Measurements from ENCODE around the gene SLC35E4.

The SLC35E4 gene

GRCh38 chr22:30695351-30695851, 59.8 kb downstream of the SLC35E4 start:
- Histone ChIP-seq H4K20me1 (ENCODE audit: insufficient read depth, low read length) (no peaks in the 10 kb centered on the region), H3K27ac (ENCODE audit: low read length) (no peak overlapping the region), H3K4me1 (ENCODE audit: low read length) (no peaks in the 10 kb centered on the region), H3K9ac (ENCODE audit: low read length) (no peak overlapping the region), H3K27me3 (ENCODE audit: low read depth, low read length) (peaks cover 32% of the 10 kb centered on the region), H3K4me2 (ENCODE audit: low read length) (no peak overlapping the region), H3K79me2 (ENCODE audit: low read length) (no peaks in the 10 kb centered on the region), H3K9me3 (ENCODE audit: insufficient read depth, low read length) (no peaks in the 10 kb centered on the region), H3K4me3 (ENCODE audit: low read length) (no peak overlapping the region), H2AFZ (ENCODE audit: low read depth, low read length) (no peak overlapping the region), H3K36me3 (replicated peaks; ENCODE audit: low read depth, low read length) (no peaks in the 10 kb centered on the region)
- TF ChIP-seq, protein P1, sequence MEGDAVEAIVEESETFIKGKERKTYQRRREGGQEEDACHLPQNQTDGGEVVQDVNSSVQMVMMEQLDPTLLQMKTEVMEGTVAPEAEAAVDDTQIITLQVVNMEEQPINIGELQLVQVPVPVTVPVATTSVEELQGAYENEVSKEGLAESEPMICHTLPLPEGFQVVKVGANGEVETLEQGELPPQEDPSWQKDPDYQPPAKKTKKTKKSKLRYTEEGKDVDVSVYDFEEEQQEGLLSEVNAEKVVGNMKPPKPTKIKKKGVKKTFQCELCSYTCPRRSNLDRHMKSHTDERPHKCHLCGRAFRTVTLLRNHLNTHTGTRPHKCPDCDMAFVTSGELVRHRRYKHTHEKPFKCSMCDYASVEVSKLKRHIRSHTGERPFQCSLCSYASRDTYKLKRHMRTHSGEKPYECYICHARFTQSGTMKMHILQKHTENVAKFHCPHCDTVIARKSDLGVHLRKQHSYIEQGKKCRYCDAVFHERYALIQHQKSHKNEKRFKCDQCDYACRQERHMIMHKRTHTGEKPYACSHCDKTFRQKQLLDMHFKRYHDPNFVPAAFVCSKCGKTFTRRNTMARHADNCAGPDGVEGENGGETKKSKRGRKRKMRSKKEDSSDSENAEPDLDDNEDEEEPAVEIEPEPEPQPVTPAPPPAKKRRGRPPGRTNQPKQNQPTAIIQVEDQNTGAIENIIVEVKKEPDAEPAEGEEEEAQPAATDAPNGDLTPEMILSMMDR (IDR thresholded peaks at IDR 0.05; ENCODE audit: low read depth, low read length) = no peak
- no peak for TF ChIP-seq EZH2phosphoT487 (IDR thresholded peaks at IDR 0.05; ENCODE audit: low read depth)

- no peak overlapping the region for H2AFZ ChIP-seq (ENCODE audit: low read depth, low read length)
- no peaks in the 10 kb centered on the region for H3K36me3 ChIP-seq (replicated peaks; ENCODE audit: low read depth, low read length)
- H4K20me1 ChIP-seq (ENCODE audit: insufficient read depth, low read length) = no peaks in the 10 kb centered on the region
- no peaks in the 10 kb centered on the region for H3K9me3 ChIP-seq (ENCODE audit: insufficient read depth, low read length)
- no peaks in the 10 kb centered on the region for H3K4me1 ChIP-seq (ENCODE audit: low read length)
- H3K27ac ChIP-seq (ENCODE audit: low read length) = no peak overlapping the region
- H3K9ac ChIP-seq (ENCODE audit: low read length) = no peak overlapping the region
- no peak overlapping the region for H3K4me3 ChIP-seq (ENCODE audit: low read length)
- TF ChIP-seq, protein P1 (IDR thresholded peaks at IDR 0.05; ENCODE audit: low read depth, low read length) = no peak
- TF ChIP-seq EZH2phosphoT487 (IDR thresholded peaks at IDR 0.05; ENCODE audit: low read depth) = no peak
- no peaks in the 10 kb centered on the region for H3K79me2 ChIP-seq (ENCODE audit: low read length)
- H3K4me2 ChIP-seq (ENCODE audit: low read length) = no peak overlapping the region
- H3K27me3 ChIP-seq (ENCODE audit: low read depth, low read length) = peaks cover 31% of the 10 kb centered on the region
Measured at GRCh38 chr22:30695871-30696655, 60.5 kb downstream of the SLC35E4 start.
